Measurements from ENCODE around the gene FGF10. TPM values are rescaled to one million over a fixed set of nuclear protein-coding genes. Genes with fewer than 3 reads are reported as not detected.

The FGF10 gene
- total RNA-seq, 4 donors from 2014 or later: 11.6 to 37.7 (median 26.7) TPM

- TF ChIP-seq, protein P1, sequence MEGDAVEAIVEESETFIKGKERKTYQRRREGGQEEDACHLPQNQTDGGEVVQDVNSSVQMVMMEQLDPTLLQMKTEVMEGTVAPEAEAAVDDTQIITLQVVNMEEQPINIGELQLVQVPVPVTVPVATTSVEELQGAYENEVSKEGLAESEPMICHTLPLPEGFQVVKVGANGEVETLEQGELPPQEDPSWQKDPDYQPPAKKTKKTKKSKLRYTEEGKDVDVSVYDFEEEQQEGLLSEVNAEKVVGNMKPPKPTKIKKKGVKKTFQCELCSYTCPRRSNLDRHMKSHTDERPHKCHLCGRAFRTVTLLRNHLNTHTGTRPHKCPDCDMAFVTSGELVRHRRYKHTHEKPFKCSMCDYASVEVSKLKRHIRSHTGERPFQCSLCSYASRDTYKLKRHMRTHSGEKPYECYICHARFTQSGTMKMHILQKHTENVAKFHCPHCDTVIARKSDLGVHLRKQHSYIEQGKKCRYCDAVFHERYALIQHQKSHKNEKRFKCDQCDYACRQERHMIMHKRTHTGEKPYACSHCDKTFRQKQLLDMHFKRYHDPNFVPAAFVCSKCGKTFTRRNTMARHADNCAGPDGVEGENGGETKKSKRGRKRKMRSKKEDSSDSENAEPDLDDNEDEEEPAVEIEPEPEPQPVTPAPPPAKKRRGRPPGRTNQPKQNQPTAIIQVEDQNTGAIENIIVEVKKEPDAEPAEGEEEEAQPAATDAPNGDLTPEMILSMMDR (IDR thresholded peaks at IDR 0.05; ENCODE audit: low read depth): no peak
Measured at GRCh38 chr5:44382894-44383293, 6.3 kb downstream of the FGF10 start.

DNA sequence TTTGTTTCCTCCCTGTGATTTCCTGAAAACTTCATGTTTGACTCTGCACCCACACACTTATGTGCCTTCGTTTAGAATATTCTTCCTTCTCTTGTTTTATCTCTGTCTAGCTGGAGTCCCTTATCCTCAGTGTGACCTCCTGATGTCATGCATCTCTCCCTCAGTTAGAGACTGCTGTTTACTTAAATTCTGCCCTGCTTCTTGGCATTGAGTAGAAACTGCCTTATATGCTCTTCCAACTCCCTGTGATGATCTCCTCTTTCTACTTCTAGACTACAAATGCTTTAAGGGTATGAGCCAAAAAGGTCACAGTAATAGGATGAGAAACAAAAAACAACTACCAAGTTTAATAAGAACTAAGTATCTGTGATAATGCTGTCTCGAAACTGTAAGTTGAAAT is 12.2 kb downstream of the FGF10 start:
- TF ChIP-seq, protein P1 (IDR thresholded peaks at IDR 0.05; ENCODE audit: low read depth): no peak

- TF ChIP-seq, protein P1 (IDR thresholded peaks at IDR 0.05; ENCODE audit: low read depth): no peak
Measured at GRCh38 chr5:44372028-44372427, 17.2 kb downstream of the FGF10 start.

DNA sequence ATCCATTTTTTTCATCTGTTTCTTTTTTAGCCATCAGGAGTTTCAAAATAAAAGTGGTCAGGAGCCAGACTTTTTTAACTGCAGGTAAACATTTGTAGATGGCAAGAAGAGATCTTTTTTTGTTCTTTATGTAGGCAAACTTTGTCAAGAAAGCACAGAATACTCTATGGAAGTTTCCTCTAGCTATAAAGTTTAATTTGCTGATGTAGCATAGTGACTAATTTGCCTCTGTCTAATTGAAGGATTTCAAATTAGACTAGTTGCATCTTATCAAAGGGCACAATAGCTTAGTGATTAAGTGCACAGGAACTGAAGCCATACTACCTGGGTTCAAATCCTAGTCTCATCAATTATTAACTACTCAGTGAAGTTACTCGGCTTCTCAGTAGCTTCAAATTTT is 22.0 kb downstream of the FGF10 start:
- TF ChIP-seq, protein P1 (IDR thresholded peaks at IDR 0.05; ENCODE audit: low read depth): no peak

DNA sequence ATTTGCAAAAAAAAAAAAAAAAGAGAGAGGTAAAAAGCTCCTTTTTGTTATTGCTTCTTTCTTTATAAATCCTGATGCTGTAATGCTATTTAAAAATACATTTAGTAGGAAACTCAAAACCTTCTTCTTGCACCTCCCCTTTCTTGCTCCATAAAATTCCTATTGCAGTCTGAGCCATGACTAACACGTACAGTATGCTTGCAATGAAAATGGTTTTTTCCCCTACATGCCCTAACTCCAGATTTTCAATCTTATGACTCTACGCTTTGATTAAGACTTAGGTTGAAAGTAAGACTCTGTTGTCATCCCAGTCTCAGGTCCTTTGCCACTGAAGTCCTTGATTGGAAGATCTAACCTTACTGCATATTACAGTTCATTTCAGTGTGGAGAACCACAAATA is 23.9 kb downstream of the FGF10 start:
- TF ChIP-seq, protein P1 (IDR thresholded peaks at IDR 0.05; ENCODE audit: low read depth): no peak

GRCh38 chr5:44364097-44364496 is 25.1 kb downstream of the FGF10 start:
- TF ChIP-seq, protein P1 (IDR thresholded peaks at IDR 0.05; ENCODE audit: low read depth): no peak

DNA sequence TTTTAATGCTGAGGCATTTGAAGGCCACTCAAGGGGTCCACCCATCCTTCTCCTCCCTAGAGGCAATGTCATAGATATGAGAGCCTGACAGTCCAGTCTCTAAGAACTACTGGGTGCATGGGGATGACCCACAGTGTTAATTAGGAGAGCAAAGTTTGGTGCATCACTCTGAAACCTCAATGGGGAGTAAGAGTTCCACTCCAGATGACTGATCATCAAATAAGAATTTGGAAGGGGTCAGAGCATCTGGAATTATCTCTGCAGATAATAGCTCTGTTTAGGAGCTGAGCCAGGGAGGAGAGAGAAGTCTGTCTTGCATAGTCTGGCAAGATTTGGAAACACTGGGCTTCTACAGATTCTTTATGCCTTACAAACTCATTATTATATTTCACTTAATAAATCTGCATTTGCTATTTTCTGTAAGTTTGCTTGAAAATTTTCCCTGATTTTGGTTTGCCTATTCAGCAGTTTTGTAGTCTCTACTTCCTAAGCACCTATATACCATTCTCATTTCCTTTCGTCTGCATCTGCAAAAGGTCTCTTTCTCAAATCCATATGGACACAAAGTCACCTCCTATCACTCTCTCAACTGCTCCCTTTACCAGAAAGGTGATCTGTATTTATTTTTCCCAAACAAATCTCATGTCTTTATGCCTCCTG is 27.7 kb downstream of the FGF10 start:
- TF ChIP-seq, protein P1 (IDR thresholded peaks at IDR 0.05; ENCODE audit: low read depth): no peak
